HepG2 (cell line): ENCODE measurements around the gene DOK4. TPM values are rescaled to one million over a fixed set of nuclear protein-coding genes. Genes with fewer than 3 reads are reported as not detected.

ENCODE experiments used
- ATRX ChIP-seq: sonication (generic); formaldehyde crosslinking; IDR thresholded peaks from 2 replicates; pipeline ENCODE4 v1.4.0; 2020; ENCODE audit warnings: missing genetic modification reagents, borderline replicate concordance
- CENPT ChIP-seq: sonication (generic); formaldehyde crosslinking; IDR thresholded peaks from 2 replicates; pipeline ENCODE4 v1.8.0; 2022; ENCODE audit warnings: low read depth, mild to moderate bottlenecking, moderate library complexity, missing genetic modification reagents
- CHD2 ChIP-seq: IDR thresholded peaks from 2 replicates; pipeline ENCODE4 v1.6.1; 2011; ENCODE audit warnings: low read depth, low read length, improper control_type of control experiment
- E2F2 ChIP-seq: sonication (generic); formaldehyde crosslinking; IDR thresholded peaks from 2 replicates; pipeline ENCODE4 v1.4.0; 2020; ENCODE audit warnings: missing genetic modification reagents, borderline replicate concordance
- MIXL1 ChIP-seq: IDR thresholded peaks from 2 replicates; pipeline ENCODE4 v1.6.1; 2016
- PBX2 ChIP-seq: IDR thresholded peaks from 2 replicates; pipeline ENCODE4 v1.6.1; 2016; ENCODE audit warnings: control low read depth
- PHF8 ChIP-seq: sonication (generic); formaldehyde crosslinking; IDR thresholded peaks from 2 replicates; pipeline ENCODE4 v1.5.0; 2020; ENCODE audit warnings: missing genetic modification reagents
- POLR2G ChIP-seq: fragments of 200-400 bp; formaldehyde crosslinking; IDR thresholded peaks from 2 replicates; pipeline ENCODE4 v1.6.1; 2018; ENCODE audit warnings: mild to moderate bottlenecking, low read depth, low read length, moderate library complexity
- TEAD3 ChIP-seq: optimal IDR thresholded peaks from 2 replicates; pipeline ENCODE3; 2016; ENCODE audit warnings: borderline replicate concordance
- ZFX ChIP-seq: sonication (generic); formaldehyde crosslinking; IDR thresholded peaks from 2 replicates; pipeline ENCODE4 v1.4.0; 2020; ENCODE audit warnings: mild to moderate bottlenecking, low read depth, missing genetic modification reagents, moderate library complexity
- ZNF318 ChIP-seq: sonication (generic); formaldehyde crosslinking; IDR thresholded peaks from 2 replicates; pipeline ENCODE4 v1.4.0; 2020; ENCODE audit warnings: mild to moderate bottlenecking, missing genetic modification reagents
- ZNF33B ChIP-seq: sonication (generic); formaldehyde crosslinking; IDR thresholded peaks from 2 replicates; pipeline ENCODE4 v1.5.1; 2020; ENCODE audit warnings: mild to moderate bottlenecking, missing genetic modification reagents
- ZNF484 ChIP-seq: sonication (generic); formaldehyde crosslinking; IDR thresholded peaks from 2 replicates; pipeline ENCODE4 v1.5.1; 2020; ENCODE audit warnings: mild to moderate bottlenecking, low read depth, missing genetic modification reagents, borderline replicate concordance
- ZNF503 ChIP-seq: sonication (generic); formaldehyde crosslinking; IDR thresholded peaks from 2 replicates; pipeline ENCODE4 v1.4.0; 2020; ENCODE audit warnings: missing genetic modification reagents
- ZNF556 ChIP-seq: sonication (generic); formaldehyde crosslinking; IDR thresholded peaks from 2 replicates; pipeline ENCODE4 v1.4.0; 2020; ENCODE audit warnings: mild to moderate bottlenecking, missing genetic modification reagents, borderline replicate concordance
- ZNF564 ChIP-seq: sonication (generic); formaldehyde crosslinking; IDR thresholded peaks from 2 replicates; pipeline ENCODE4 v1.8.1; 2023; ENCODE audit warnings: mild to moderate bottlenecking, missing genetic modification reagents
- ZNF644 ChIP-seq: IDR thresholded peaks from 2 replicates; pipeline ENCODE4 v1.6.1; 2016; ENCODE audit warnings: low read depth
- ZNF660 ChIP-seq: sonication (generic); formaldehyde crosslinking; IDR thresholded peaks from 2 replicates; pipeline ENCODE4 v1.5.1; 2020; ENCODE audit warnings: mild to moderate bottlenecking, low read depth, missing genetic modification reagents, borderline replicate concordance
- polyA plus RNA-seq, 8 experiments: library from polyadenylated mRNA; depleted of rRNA in 3 of 8; stranded (reverse) in 7 of 8; unstranded in 1 of 8; fragments of >200 nt; fragmentation: Illumina TruSeq in 4 of 8; extraction: Trizol in 4 of 8; gene quantifications; 2 replicates each; pipeline versions ENCODE4 v1.2.1 to v1.2.3, GENCODE V29; 2011 to 2016; ENCODE audit warnings: low read depth in 4 of 8, missing spikeins in 1 of 8, mixed read lengths in 1 of 8; ENCODE audit not compliant: insufficient read depth in 1 of 8
- total RNA-seq, 5 experiments: library from RNA; depleted of rRNA; stranded (reverse); fragments of >200 nt; fragmentation: Illumina TruSeq; extraction: Trizol; gene quantifications; 2 replicates each; pipeline ENCODE4 v1.2.3, GENCODE V29; 2016; ENCODE audit warnings: low read depth in 1 of 5

DOK4 gene
- total and polyA plus RNA-seq, 2 of the 13 experiments (the other 11 are each of a cell fraction or from before 2014, with no cell fraction given), result 52.7 to 70.0 TPM

- TF ChIP-seq ZNF318 (CRISPR knock-in tag) (no peak), ZNF33B (no peak; the same call in 1 of the 2 replicates), ZNF644 (CRISPR knock-in tag) (no peak), MIXL1 (CRISPR knock-in tag) (no peak), ZNF564 (CRISPR knock-in tag) (no peak), ZNF660 (CRISPR knock-in tag) (no peak), CHD2 (no peak), ZFX (no peak), ZNF503 (CRISPR knock-in tag) (no peak), CENPT (CRISPR knock-in tag) (no peak), ZNF556 (CRISPR knock-in tag) (no peak), POLR2G (no peak), PHF8 (CRISPR knock-in tag) (no peak), ZNF484 (CRISPR knock-in tag) (no peak), PBX2 (CRISPR knock-in tag) (no peak), E2F2 (CRISPR knock-in tag) (no peak), ATRX (CRISPR knock-in tag) (no peak), TEAD3 (CRISPR knock-in tag) (no peak)
Observed at GRCh38 chr16:57475711-57476339, 10.5 kb downstream of the DOK4 start (continued).
